GM23338 (cell line): ENCODE data around the gene GRM5.

Source experiments
- CREB1 ChIP-seq: fragments of 250-450 bp; sonication (Bioruptor Pico); IDR thresholded peaks from 2 replicates; pipeline ENCODE4 v1.5.0; 2020; ENCODE audit warnings: low read depth, mild to moderate bottlenecking, moderate library complexity
- EZH2 ChIP-seq: fragments of 200-600 bp; sonication (generic); IDR thresholded peaks from one replicate; pipeline ENCODE4 v1.8.0; 2017; ENCODE audit warnings: antibody characterized with exemption, mild to moderate bottlenecking, low read depth; ENCODE audit not compliant: unreplicated experiment
- EZH2phosphoT487 ChIP-seq: fragments of 200-600 bp; sonication (generic); IDR thresholded peaks from one replicate; pipeline ENCODE4 v1.8.1; 2018; ENCODE audit warnings: antibody characterized with exemption; ENCODE audit not compliant: unreplicated experiment
- JUNB ChIP-seq: IDR thresholded peaks from one replicate; pipeline ENCODE4 v1.6.1; 2016; ENCODE audit warnings: antibody characterized with exemption; ENCODE audit not compliant: unreplicated experiment
- POLR2AphosphoS5 ChIP-seq: IDR thresholded peaks from 2 replicates; pipeline ENCODE4 v1.6.1; 2016; ENCODE audit warnings: antibody characterized with exemption, low read depth
- TF ChIP-seq, protein P1 (sequence below), 2 experiments: fragments of 200-600 bp in 1 of 2; sonication (generic) in 1 of 2; conservative IDR thresholded peaks; 2 replicates each; pipeline versions ENCODE4 v1.5.1 to v1.6.1; 2016 to 2017; ENCODE audit warnings: antibody characterized with exemption in 2 of 2, low read depth in 2 of 2, mild to moderate bottlenecking in 2 of 2, moderate library complexity in 1 of 2
- TF ChIP-seq, protein P2 (sequence below): IDR thresholded peaks from 2 replicates; pipeline ENCODE4 v1.6.1; 2016; ENCODE audit warnings: antibody characterized with exemption
- TF ChIP-seq, protein P3 (sequence below): IDR thresholded peaks from one replicate; pipeline ENCODE4 v1.6.1; 2018; ENCODE audit warnings: antibody characterized with exemption; ENCODE audit not compliant: unreplicated experiment
- TF ChIP-seq, protein P4 (sequence below): fragments of 250-450 bp; sonication (Bioruptor Pico); IDR thresholded peaks from 2 replicates; pipeline ENCODE4 v1.5.0; 2020; ENCODE audit warnings: mild to moderate bottlenecking, moderate library complexity

DNA sequence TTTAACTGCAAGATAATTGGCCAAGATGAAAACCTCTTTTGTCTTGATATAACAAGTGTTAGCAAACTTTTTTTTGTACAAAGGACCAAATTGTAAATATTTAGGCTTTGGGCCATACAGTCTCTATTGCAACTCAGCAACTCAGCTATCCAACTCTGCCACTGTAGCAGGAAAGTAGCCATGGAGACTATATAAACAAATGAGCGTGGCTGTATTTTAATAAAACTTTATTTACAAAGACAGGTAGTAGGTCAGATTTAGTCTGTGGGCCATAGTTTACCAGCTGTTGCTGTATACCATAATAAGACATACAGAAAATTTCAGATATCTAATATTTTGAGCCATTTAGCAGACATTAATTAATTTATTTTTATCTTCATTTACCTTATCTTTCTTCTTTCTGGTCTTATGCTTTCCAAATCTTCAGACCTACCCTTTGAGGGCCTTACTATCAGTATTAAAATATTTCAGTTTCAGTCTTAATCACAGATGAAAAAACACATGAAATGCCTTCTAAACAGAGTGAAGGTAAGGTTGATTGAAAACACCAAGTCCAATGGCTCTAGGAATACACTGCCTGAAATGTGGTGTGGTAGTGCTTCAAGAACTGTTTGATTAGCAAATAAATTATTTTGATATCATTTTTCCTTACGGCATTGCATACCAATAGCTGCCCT is 471.4 kb downstream of the GRM5 start:
- TF ChIP-seq, protein P1, sequence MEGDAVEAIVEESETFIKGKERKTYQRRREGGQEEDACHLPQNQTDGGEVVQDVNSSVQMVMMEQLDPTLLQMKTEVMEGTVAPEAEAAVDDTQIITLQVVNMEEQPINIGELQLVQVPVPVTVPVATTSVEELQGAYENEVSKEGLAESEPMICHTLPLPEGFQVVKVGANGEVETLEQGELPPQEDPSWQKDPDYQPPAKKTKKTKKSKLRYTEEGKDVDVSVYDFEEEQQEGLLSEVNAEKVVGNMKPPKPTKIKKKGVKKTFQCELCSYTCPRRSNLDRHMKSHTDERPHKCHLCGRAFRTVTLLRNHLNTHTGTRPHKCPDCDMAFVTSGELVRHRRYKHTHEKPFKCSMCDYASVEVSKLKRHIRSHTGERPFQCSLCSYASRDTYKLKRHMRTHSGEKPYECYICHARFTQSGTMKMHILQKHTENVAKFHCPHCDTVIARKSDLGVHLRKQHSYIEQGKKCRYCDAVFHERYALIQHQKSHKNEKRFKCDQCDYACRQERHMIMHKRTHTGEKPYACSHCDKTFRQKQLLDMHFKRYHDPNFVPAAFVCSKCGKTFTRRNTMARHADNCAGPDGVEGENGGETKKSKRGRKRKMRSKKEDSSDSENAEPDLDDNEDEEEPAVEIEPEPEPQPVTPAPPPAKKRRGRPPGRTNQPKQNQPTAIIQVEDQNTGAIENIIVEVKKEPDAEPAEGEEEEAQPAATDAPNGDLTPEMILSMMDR (conservative IDR thresholded peaks at IDR 0.05; ENCODE audit: low read depth in 2 of 2) = no peak
- TF ChIP-seq, protein P2, sequence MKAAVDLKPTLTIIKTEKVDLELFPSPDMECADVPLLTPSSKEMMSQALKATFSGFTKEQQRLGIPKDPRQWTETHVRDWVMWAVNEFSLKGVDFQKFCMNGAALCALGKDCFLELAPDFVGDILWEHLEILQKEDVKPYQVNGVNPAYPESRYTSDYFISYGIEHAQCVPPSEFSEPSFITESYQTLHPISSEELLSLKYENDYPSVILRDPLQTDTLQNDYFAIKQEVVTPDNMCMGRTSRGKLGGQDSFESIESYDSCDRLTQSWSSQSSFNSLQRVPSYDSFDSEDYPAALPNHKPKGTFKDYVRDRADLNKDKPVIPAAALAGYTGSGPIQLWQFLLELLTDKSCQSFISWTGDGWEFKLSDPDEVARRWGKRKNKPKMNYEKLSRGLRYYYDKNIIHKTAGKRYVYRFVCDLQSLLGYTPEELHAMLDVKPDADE = no peak
- TF ChIP-seq, protein P3, sequence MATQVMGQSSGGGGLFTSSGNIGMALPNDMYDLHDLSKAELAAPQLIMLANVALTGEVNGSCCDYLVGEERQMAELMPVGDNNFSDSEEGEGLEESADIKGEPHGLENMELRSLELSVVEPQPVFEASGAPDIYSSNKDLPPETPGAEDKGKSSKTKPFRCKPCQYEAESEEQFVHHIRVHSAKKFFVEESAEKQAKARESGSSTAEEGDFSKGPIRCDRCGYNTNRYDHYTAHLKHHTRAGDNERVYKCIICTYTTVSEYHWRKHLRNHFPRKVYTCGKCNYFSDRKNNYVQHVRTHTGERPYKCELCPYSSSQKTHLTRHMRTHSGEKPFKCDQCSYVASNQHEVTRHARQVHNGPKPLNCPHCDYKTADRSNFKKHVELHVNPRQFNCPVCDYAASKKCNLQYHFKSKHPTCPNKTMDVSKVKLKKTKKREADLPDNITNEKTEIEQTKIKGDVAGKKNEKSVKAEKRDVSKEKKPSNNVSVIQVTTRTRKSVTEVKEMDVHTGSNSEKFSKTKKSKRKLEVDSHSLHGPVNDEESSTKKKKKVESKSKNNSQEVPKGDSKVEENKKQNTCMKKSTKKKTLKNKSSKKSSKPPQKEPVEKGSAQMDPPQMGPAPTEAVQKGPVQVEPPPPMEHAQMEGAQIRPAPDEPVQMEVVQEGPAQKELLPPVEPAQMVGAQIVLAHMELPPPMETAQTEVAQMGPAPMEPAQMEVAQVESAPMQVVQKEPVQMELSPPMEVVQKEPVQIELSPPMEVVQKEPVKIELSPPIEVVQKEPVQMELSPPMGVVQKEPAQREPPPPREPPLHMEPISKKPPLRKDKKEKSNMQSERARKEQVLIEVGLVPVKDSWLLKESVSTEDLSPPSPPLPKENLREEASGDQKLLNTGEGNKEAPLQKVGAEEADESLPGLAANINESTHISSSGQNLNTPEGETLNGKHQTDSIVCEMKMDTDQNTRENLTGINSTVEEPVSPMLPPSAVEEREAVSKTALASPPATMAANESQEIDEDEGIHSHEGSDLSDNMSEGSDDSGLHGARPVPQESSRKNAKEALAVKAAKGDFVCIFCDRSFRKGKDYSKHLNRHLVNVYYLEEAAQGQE = no peak
- no peak for TF ChIP-seq EZH2phosphoT487
- no peak for TF ChIP-seq EZH2
- TF ChIP-seq POLR2AphosphoS5 = no peak
- TF ChIP-seq, protein P4, sequence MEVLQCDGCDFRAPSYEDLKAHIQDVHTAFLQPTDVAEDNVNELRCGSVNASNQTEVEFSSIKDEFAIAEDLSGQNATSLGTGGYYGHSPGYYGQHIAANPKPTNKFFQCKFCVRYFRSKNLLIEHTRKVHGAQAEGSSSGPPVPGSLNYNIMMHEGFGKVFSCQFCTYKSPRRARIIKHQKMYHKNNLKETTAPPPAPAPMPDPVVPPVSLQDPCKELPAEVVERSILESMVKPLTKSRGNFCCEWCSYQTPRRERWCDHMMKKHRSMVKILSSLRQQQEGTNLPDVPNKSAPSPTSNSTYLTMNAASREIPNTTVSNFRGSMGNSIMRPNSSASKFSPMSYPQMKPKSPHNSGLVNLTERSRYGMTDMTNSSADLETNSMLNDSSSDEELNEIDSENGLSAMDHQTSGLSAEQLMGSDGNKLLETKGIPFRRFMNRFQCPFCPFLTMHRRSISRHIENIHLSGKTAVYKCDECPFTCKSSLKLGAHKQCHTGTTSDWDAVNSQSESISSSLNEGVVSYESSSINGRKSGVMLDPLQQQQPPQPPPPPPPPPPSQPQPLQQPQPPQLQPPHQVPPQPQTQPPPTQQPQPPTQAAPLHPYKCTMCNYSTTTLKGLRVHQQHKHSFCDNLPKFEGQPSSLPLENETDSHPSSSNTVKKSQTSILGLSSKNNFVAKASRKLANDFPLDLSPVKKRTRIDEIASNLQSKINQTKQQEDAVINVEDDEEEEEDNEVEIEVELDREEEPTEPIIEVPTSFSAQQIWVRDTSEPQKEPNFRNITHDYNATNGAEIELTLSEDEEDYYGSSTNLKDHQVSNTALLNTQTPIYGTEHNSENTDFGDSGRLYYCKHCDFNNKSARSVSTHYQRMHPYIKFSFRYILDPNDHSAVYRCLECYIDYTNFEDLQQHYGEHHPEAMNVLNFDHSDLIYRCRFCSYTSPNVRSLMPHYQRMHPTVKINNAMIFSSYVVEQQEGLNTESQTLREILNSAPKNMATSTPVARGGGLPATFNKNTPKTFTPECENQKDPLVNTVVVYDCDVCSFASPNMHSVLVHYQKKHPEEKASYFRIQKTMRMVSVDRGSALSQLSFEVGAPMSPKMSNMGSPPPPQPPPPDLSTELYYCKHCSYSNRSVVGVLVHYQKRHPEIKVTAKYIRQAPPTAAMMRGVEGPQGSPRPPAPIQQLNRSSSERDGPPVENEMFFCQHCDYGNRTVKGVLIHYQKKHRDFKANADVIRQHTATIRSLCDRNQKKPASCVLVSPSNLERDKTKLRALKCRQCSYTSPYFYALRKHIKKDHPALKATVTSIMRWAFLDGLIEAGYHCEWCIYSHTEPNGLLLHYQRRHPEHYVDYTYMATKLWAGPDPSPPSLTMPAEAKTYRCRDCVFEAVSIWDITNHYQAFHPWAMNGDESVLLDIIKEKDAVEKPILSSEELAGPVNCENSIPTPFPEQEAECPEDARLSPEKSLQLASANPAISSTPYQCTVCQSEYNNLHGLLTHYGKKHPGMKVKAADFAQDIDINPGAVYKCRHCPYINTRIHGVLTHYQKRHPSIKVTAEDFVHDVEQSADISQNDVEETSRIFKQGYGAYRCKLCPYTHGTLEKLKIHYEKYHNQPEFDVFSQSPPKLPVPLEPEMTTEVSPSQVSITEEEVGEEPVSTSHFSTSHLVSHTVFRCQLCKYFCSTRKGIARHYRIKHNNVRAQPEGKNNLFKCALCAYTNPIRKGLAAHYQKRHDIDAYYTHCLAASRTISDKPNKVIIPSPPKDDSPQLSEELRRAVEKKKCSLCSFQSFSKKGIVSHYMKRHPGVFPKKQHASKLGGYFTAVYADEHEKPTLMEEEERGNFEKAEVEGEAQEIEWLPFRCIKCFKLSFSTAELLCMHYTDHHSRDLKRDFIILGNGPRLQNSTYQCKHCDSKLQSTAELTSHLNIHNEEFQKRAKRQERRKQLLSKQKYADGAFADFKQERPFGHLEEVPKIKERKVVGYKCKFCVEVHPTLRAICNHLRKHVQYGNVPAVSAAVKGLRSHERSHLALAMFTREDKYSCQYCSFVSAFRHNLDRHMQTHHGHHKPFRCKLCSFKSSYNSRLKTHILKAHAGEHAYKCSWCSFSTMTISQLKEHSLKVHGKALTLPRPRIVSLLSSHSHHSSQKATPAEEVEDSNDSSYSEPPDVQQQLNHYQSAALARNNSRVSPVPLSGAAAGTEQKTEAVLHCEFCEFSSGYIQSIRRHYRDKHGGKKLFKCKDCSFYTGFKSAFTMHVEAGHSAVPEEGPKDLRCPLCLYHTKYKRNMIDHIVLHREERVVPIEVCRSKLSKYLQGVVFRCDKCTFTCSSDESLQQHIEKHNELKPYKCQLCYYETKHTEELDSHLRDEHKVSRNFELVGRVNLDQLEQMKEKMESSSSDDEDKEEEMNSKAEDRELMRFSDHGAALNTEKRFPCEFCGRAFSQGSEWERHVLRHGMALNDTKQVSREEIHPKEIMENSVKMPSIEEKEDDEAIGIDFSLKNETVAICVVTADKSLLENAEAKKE (CRISPR knock-in tag) = no peak
- no peak for TF ChIP-seq CREB1
- TF ChIP-seq JUNB = no peak
